Body of pancreas (tissue), 4 donors: ENCODE data around the gene NMRAL1. TPM values are rescaled to one million over a fixed set of nuclear protein-coding genes. Genes with fewer than 3 reads are reported as not detected.

Source experiments
- ATAC-seq: fragments of 150-250 bp; one replicate; pipeline ENCODE4 v1.9.1; 2016
- DNase-seq, 4 donors: peaks; one replicate each; pipeline ENCODE4 v3.0.0-alpha.2; 2019
- H3K27ac ChIP-seq, 4 donors: fragments of 200-600 bp; sonication (generic); 1 replicate in 3 of 4; 2 replicates in 1 of 4; pipeline versions ENCODE4 v1.5.1 to v1.6.1; 2016 to 2019; ENCODE audit warnings: mild to moderate bottlenecking in 1 of 4, mixed read lengths in 1 of 4, moderate library complexity in 1 of 4
- H3K27me3 ChIP-seq, 2 donors: fragments of 200-600 bp; sonication (generic); one replicate each; pipeline ENCODE4 v1.6.0; 2016; ENCODE audit warnings: mild to moderate bottlenecking in 1 of 2
- H3K36me3 ChIP-seq, 2 donors: fragments of 200-600 bp; sonication (generic); replicated peaks in 1 of 2; 2 replicates each; pipeline ENCODE4 v1.5.1; 2016; ENCODE audit warnings: low read depth in 2 of 2; ENCODE audit not compliant: insufficient read depth in 1 of 2
- H3K4me1 ChIP-seq: fragments of 200-600 bp; sonication (generic); one replicate; pipeline ENCODE4 v1.6.0; 2016
- H3K4me3 ChIP-seq, 2 donors: fragments of 200-600 bp; sonication (generic); 1 replicate in 1 of 2; 2 replicates in 1 of 2; pipeline ENCODE4 v1.5.1; 2016 to 2019
- H3K9me3 ChIP-seq, 3 donors: fragments of 200-600 bp; sonication (generic); 1 replicate in 2 of 3; 2 replicates in 1 of 3; pipeline ENCODE4 v1.5.1; 2016
- CTCF ChIP-seq, 7 experiments: fragments of 450-650 bp in 4 of 7; fragments of 200-600 bp in 3 of 7; sonication (generic) in 3 of 7; IDR thresholded peaks; one replicate each; pipeline ENCODE4 v1.5.1; 2016 to 2019; ENCODE audit warnings: antibody characterized with exemption in 7 of 7
- POLR2A ChIP-seq, 3 donors: fragments of 450-650 bp; IDR thresholded peaks; one replicate each; pipeline ENCODE4 v1.6.1; 2016; ENCODE audit warnings: antibody characterized with exemption in 3 of 3, mild to moderate bottlenecking in 2 of 3
- WGBS, 2 donors: methylation state at CpG; one replicate each; pipeline ENCODE4 v1.1.5; 2017; 5-methylcytosine and 5-hydroxymethylcytosine counted together
- intact Hi-C: fragments of 100-400 bp; cut with DNase I; formaldehyde crosslinking; loops from one replicate; pipeline ENCODE4 v1.15.1; 2023
- total RNA-seq, 2 donors: library from RNA; depleted of rRNA; stranded (reverse); fragments of >200 nt; gene quantifications; one replicate each; pipeline ENCODE4 v1.1.0, GENCODE V29; 2016

Gene NMRAL1
- total RNA-seq, 2 donors from 2014 or later: 36.3 to 43.8 TPM

- H3K4me3 ChIP-seq: no peak overlapping the region
- H3K27ac ChIP-seq: peak overlapping the region in 3 of 4 donors; percentile 17 to 62 (median 50)
- TF ChIP-seq CTCF (IDR thresholded peaks at IDR 0.05) (no peak), POLR2A (IDR thresholded peaks at IDR 0.05) (no peak)
- H3K36me3 ChIP-seq: peaks cover 0 to 12% of the 10 kb centered on the region in 2 donors
- ATAC-seq (no peak), DNase-seq (no peak)
- intact Hi-C loops: loop anchor here (5.0 to 10.0 kb wide), 2 partner anchors 38 to 71 kb away; no protein-coding TSS in a partner anchor
- whole genome bisulfite sequencing, 2 donors: 87 to 92% methylated on average over 6 to 7 of the region's 7 CpGs
- peaks cover 31% of the 10 kb centered on the region for H3K4me1 ChIP-seq
- H3K9me3 ChIP-seq: no peaks in the 10 kb centered on the region
- H3K27me3 ChIP-seq: no peaks in the 10 kb centered on the region
Measured at GRCh38 chr16:4513881-4514280, 39.5 kb upstream of the NMRAL1 start.

- Histone ChIP-seq H3K4me3 (no peak overlapping the region), H3K27ac (peak overlapping the region in 2 of 4 donors; percentile 8 to 19), H3K9me3 (no peaks in the 10 kb centered on the region), H3K4me1 (peaks cover 31% of the 10 kb centered on the region), H3K27me3 (no peaks in the 10 kb centered on the region), H3K36me3 (peaks cover 0 to 17% of the 10 kb centered on the region in 2 donors)
- ATAC-seq (no peak), DNase-seq (peak in 1 of 4 donors; percentile 33)
- intact Hi-C loops: loop anchor here (5.0 to 10.0 kb wide), 2 partner anchors 39 to 72 kb away; no protein-coding TSS in a partner anchor
- WGBS, 2 donors: 76 to 77% methylated on average over 8 to 19 of the region's 19 CpGs
- TF ChIP-seq POLR2A (IDR thresholded peaks at IDR 0.05) (no peak), CTCF (IDR thresholded peaks at IDR 0.05) (no peak)
Measured at GRCh38 chr16:4513086-4513860, 38.8 kb upstream of the NMRAL1 start.

GRCh38 chr16:4512473-4512872 is 38.0 kb upstream of the NMRAL1 start:
- Histone ChIP-seq H3K9me3 (no peaks in the 10 kb centered on the region), H3K4me1 (peaks cover 31% of the 10 kb centered on the region), H3K27me3 (no peaks in the 10 kb centered on the region), H3K4me3 (no peak overlapping the region), H3K27ac (peak overlapping the region in 1 of 4 donors; percentile 10), H3K36me3 (peaks cover 7 to 23% of the 10 kb centered on the region in 2 donors)
- no peak for DNase-seq
- no peak for ATAC-seq
- no peak for TF ChIP-seq POLR2A (IDR thresholded peaks at IDR 0.05)
- no peak for TF ChIP-seq CTCF (IDR thresholded peaks at IDR 0.05)
- intact Hi-C loops: loop anchor here (5.0 to 10.0 kb wide), 2 partner anchors 40 to 72 kb away; no protein-coding TSS in a partner anchor
- 84 to 90% methylated on average over 9 to 10 of the region's 10 CpGs for WGBS, 2 donors

- intact Hi-C loops: loop anchor here (5.0 to 10.0 kb wide), 2 partner anchors 41 to 73 kb away; no protein-coding TSS in a partner anchor
- H3K27me3 ChIP-seq: no peaks in the 10 kb centered on the region
- TF ChIP-seq POLR2A (IDR thresholded peaks at IDR 0.05): no peak
- TF ChIP-seq CTCF (IDR thresholded peaks at IDR 0.05): peak; percentile 40 to 77 (median 67)
- peaks cover 31% of the 10 kb centered on the region for H3K4me1 ChIP-seq
- peaks cover 7 to 24% of the 10 kb centered on the region in 2 donors for H3K36me3 ChIP-seq
- DNase-seq (peak; percentile 74 to 88 (median 81)), ATAC-seq (peak; percentile 77)
- no peaks in the 10 kb centered on the region for H3K9me3 ChIP-seq
- WGBS, 2 donors: 58 to 72% methylated on average over 5 to 9 of the region's 9 CpGs
- H3K27ac ChIP-seq: peak overlapping the region in 2 of 4 donors; percentile 10 to 17
- no peak overlapping the region for H3K4me3 ChIP-seq
Measured at GRCh38 chr16:4511441-4512082, 37.1 kb upstream of the NMRAL1 start.
